Mucosa of stomach (tissue), 1 donor: Measurements from ENCODE around the gene PTPRD.

Experiments used
- H3K27me3 ChIP-seq: one replicate; pipeline ENCODE4 v1.7.0; 2013; ENCODE audit warnings: mild to moderate bottlenecking, low read length; ENCODE audit not compliant: control insufficient read depth, insufficient read depth
- H3K36me3 ChIP-seq: one replicate; pipeline ENCODE4 v1.7.0; 2013; ENCODE audit warnings: low read length; ENCODE audit not compliant: control insufficient read depth, insufficient read depth
- H3K4me1 ChIP-seq: one replicate; pipeline ENCODE4 v1.7.0; 2013; ENCODE audit warnings: mild to moderate bottlenecking, low read length; ENCODE audit not compliant: control insufficient read depth, insufficient read depth
- H3K4me3 ChIP-seq: one replicate; pipeline ENCODE4 v1.7.0; 2013; ENCODE audit warnings: low read length
- H3K9ac ChIP-seq: one replicate; pipeline ENCODE4 v1.7.0; 2013; ENCODE audit warnings: mild to moderate bottlenecking, low read length, moderate library complexity
- H3K9me3 ChIP-seq: one replicate; pipeline ENCODE4 v1.7.0; 2013; ENCODE audit warnings: mild to moderate bottlenecking, low read length, moderate library complexity; ENCODE audit not compliant: control insufficient read depth
- donor health status: Pancreatic carcinoma.

Gene PTPRD

GRCh38 chr9:8769153-8769552, 1843.6 kb downstream of the PTPRD start:
- H3K4me1 ChIP-seq, result no peaks in the 10 kb centered on the region

GRCh38 chr9:8766096-8766495, 1846.7 kb downstream of the PTPRD start:
- Histone ChIP-seq H3K9me3 (no peaks in the 10 kb centered on the region), H3K4me1 (no peaks in the 10 kb centered on the region), H3K9ac (no peak overlapping the region), H3K27me3 (no peaks in the 10 kb centered on the region), H3K36me3 (no peaks in the 10 kb centered on the region), H3K4me3 (no peak overlapping the region)

More at GRCh38 chr9:8769153-8769552, 1843.6 kb downstream of the PTPRD start:
- H3K27me3 ChIP-seq, result no peaks in the 10 kb centered on the region
- no peak overlapping the region for H3K9ac ChIP-seq
- H3K4me3 ChIP-seq, result no peak overlapping the region
- H3K9me3 ChIP-seq, result no peaks in the 10 kb centered on the region
- H3K36me3 ChIP-seq, result no peaks in the 10 kb centered on the region

- H3K9ac ChIP-seq, result no peak overlapping the region
- no peaks in the 10 kb centered on the region for H3K4me1 ChIP-seq
- H3K27me3 ChIP-seq, result no peaks in the 10 kb centered on the region
- no peak overlapping the region for H3K4me3 ChIP-seq
- no peaks in the 10 kb centered on the region for H3K36me3 ChIP-seq
- no peaks in the 10 kb centered on the region for H3K9me3 ChIP-seq
Observed at GRCh38 chr9:8764051-8764450, 1848.8 kb downstream of the PTPRD start.

GRCh38 chr9:8762479-8763085, 1850.2 kb downstream of the PTPRD start:
- Histone ChIP-seq H3K4me1 (no peaks in the 10 kb centered on the region), H3K27me3 (no peaks in the 10 kb centered on the region), H3K36me3 (no peaks in the 10 kb centered on the region), H3K9me3 (no peaks in the 10 kb centered on the region), H3K9ac (no peak overlapping the region), H3K4me3 (no peak overlapping the region)

- Histone ChIP-seq H3K9me3 (no peaks in the 10 kb centered on the region), H3K9ac (no peak overlapping the region), H3K36me3 (no peaks in the 10 kb centered on the region), H3K4me1 (no peaks in the 10 kb centered on the region), H3K4me3 (no peak overlapping the region), H3K27me3 (no peaks in the 10 kb centered on the region)
Observed at GRCh38 chr9:8760000-8760767, 1852.6 kb downstream of the PTPRD start.

- H3K9me3 ChIP-seq, result no peaks in the 10 kb centered on the region
- no peaks in the 10 kb centered on the region for H3K27me3 ChIP-seq
- H3K36me3 ChIP-seq, result no peaks in the 10 kb centered on the region
- H3K9ac ChIP-seq, result no peak overlapping the region
- H3K4me3 ChIP-seq, result no peak overlapping the region
- no peaks in the 10 kb centered on the region for H3K4me1 ChIP-seq
Observed at GRCh38 chr9:8757881-8758280, 1854.9 kb downstream of the PTPRD start.

GRCh38 chr9:8754751-8755150, 1858.1 kb downstream of the PTPRD start:
- H3K27me3 ChIP-seq, result no peaks in the 10 kb centered on the region
- no peaks in the 10 kb centered on the region for H3K36me3 ChIP-seq
- H3K9me3 ChIP-seq, result no peaks in the 10 kb centered on the region
- no peak overlapping the region for H3K9ac ChIP-seq
- no peaks in the 10 kb centered on the region for H3K4me1 ChIP-seq
- no peak overlapping the region for H3K4me3 ChIP-seq

GRCh38 chr9:8751406-8751930, 1861.3 kb downstream of the PTPRD start:
- Histone ChIP-seq H3K9me3 (no peaks in the 10 kb centered on the region), H3K4me3 (no peak overlapping the region), H3K27me3 (no peaks in the 10 kb centered on the region), H3K4me1 (no peaks in the 10 kb centered on the region), H3K36me3 (no peaks in the 10 kb centered on the region), H3K9ac (no peak overlapping the region)

GRCh38 chr9:8750639-8751051, 1862.2 kb downstream of the PTPRD start:
- no peak overlapping the region for H3K4me3 ChIP-seq

GRCh38 chr9:8745347-8745746, 1867.5 kb downstream of the PTPRD start:
- Histone ChIP-seq H3K27me3 (no peaks in the 10 kb centered on the region), H3K9ac (no peak overlapping the region), H3K4me1 (no peaks in the 10 kb centered on the region), H3K4me3 (no peak overlapping the region), H3K36me3 (no peaks in the 10 kb centered on the region), H3K9me3 (no peaks in the 10 kb centered on the region)

More at GRCh38 chr9:8750639-8751051, 1862.2 kb downstream of the PTPRD start:
- Histone ChIP-seq H3K27me3 (no peaks in the 10 kb centered on the region), H3K9ac (no peak overlapping the region), H3K36me3 (no peaks in the 10 kb centered on the region), H3K9me3 (no peaks in the 10 kb centered on the region), H3K4me1 (no peaks in the 10 kb centered on the region)

- no peaks in the 10 kb centered on the region for H3K4me1 ChIP-seq
- no peaks in the 10 kb centered on the region for H3K9me3 ChIP-seq
- no peaks in the 10 kb centered on the region for H3K36me3 ChIP-seq
- no peak overlapping the region for H3K4me3 ChIP-seq
- H3K27me3 ChIP-seq, result no peaks in the 10 kb centered on the region
- H3K9ac ChIP-seq, result no peak overlapping the region
Observed at GRCh38 chr9:8738945-8739344, 1873.9 kb downstream of the PTPRD start.

- Histone ChIP-seq H3K27me3 (no peaks in the 10 kb centered on the region), H3K36me3 (no peaks in the 10 kb centered on the region), H3K4me1 (no peaks in the 10 kb centered on the region), H3K9ac (no peak overlapping the region), H3K4me3 (no peak overlapping the region), H3K9me3 (no peaks in the 10 kb centered on the region)
Observed at GRCh38 chr9:8736805-8737204, 1876.0 kb downstream of the PTPRD start.
